CD4-positive, alpha-beta T cell (primary cell): Measurements from ENCODE around the gene FOLR2. TPM values are rescaled to one million over a fixed set of nuclear protein-coding genes. Genes with fewer than 3 reads are reported as not detected.

ENCODE experiments used
- ATAC-seq: fragments of 200-7000 bp; cut with Tn5 transposase; one replicate; pipeline ENCODE4 v1.10.0; 2022; ENCODE audit warnings: mild to moderate bottlenecking; ENCODE audit not compliant: poor library complexity
- CTCF ChIA-PET: fragments of 350-600 bp; sonication (Branson Sonifier 250); formaldehyde crosslinking; loops from one replicate; lab custom pipeline; 2021; ENCODE audit warnings: antibody characterized with exemption, inconsistent platforms; lab: Charles Lee
- POLR2A ChIA-PET: fragments of 350-600 bp; sonication (Branson Sonifier 250); formaldehyde crosslinking; loops from one replicate; lab custom pipeline; 2021; ENCODE audit warnings: antibody characterized with exemption, inconsistent platforms; lab: Charles Lee
- DNase-seq, 14 experiments: peaks; one replicate each; pipeline ENCODE4 v3.0.0-alpha.2; 2013 to 2020; ENCODE audit warnings: mixed read lengths in 2 of 14
- H3K27ac ChIP-seq, 2 donors: one replicate each; pipeline versions ENCODE4 v1.5.1 to v1.7.0; 2013; ENCODE audit warnings: low read length in 2 of 2, low read depth in 1 of 2, mild to moderate bottlenecking in 1 of 2
- H3K27me3 ChIP-seq, 2 experiments: 1 replicate in 1 of 2; 2 replicates in 1 of 2; pipeline versions ENCODE4 v1.6.1 to v1.7.0; 2013; ENCODE audit warnings: low read length in 2 of 2, control low read depth in 1 of 2, mild to moderate bottlenecking in 1 of 2, moderate library complexity in 1 of 2; ENCODE audit not compliant: insufficient read depth in 2 of 2, control insufficient read depth in 1 of 2
- H3K36me3 ChIP-seq: one replicate; pipeline ENCODE4 v1.6.1; 2013; ENCODE audit warnings: low read length, control low read depth; ENCODE audit not compliant: insufficient read depth
- H3K4me1 ChIP-seq: one replicate; pipeline ENCODE4 v1.6.1; 2013; ENCODE audit warnings: low read length, control low read depth; ENCODE audit not compliant: insufficient read depth
- H3K4me3 ChIP-seq: one replicate; pipeline ENCODE4 v1.5.1; 2013; ENCODE audit warnings: mild to moderate bottlenecking, low read length, moderate library complexity
- H3K9me3 ChIP-seq, 2 experiments: 1 replicate in 1 of 2; 2 replicates in 1 of 2; pipeline versions ENCODE4 v1.6.1 to v1.7.0; 2013; ENCODE audit warnings: low read length in 2 of 2, mild to moderate bottlenecking in 2 of 2, control low read depth in 1 of 2, moderate library complexity in 1 of 2; ENCODE audit not compliant: control insufficient read depth in 1 of 2, insufficient read depth in 1 of 2
- H3K27ac Mint-ChIP-seq: one replicate; pipeline ENCODE4 v1.8.0; 2020; ENCODE audit warnings: mixed read lengths
- H3K27me3 Mint-ChIP-seq: one replicate; pipeline ENCODE4 v1.8.0; 2021; ENCODE audit warnings: mixed read lengths
- H3K36me3 Mint-ChIP-seq: one replicate; pipeline ENCODE4 v1.8.0; 2021; ENCODE audit warnings: low read depth, mixed read lengths
- H3K4me1 Mint-ChIP-seq: one replicate; pipeline ENCODE4 v1.8.0; 2021; ENCODE audit warnings: low read depth, mixed read lengths
- H3K4me3 Mint-ChIP-seq: one replicate; pipeline ENCODE4 v1.8.0; 2020; ENCODE audit warnings: mild to moderate bottlenecking, mixed read lengths
- H3K9me3 Mint-ChIP-seq: one replicate; pipeline ENCODE4 v1.8.0; 2020; ENCODE audit warnings: mixed read lengths
- intact Hi-C, 2 experiments: fragments of 100-400 bp; cut with DNase I in 1 of 2; cut with micrococcal nuclease in 1 of 2; formaldehyde crosslinking; loops; one replicate each; pipeline versions ENCODE4 v1.15.1 to v1.9.0; 2023 to 2025; cut with DNase I, micrococcal nuclease
- total RNA-seq, 174 experiments: library from RNA in 2 of 174; stranded (reverse) in 2 of 174; gene quantifications; one replicate each; pipeline ENCODE4 v1.2.3 and lab custom pipeline; 2021 to 2026
- TF ChIP-seq, protein P1 (sequence below): fragments of 200-600 bp; IDR thresholded peaks from one replicate; pipeline ENCODE4 v1.8.0; 2022; ENCODE audit warnings: antibody characterized with exemption, mild to moderate bottlenecking

Gene FOLR2
- total RNA-seq, 2 experiments from 2014 or later = not detected

DNA sequence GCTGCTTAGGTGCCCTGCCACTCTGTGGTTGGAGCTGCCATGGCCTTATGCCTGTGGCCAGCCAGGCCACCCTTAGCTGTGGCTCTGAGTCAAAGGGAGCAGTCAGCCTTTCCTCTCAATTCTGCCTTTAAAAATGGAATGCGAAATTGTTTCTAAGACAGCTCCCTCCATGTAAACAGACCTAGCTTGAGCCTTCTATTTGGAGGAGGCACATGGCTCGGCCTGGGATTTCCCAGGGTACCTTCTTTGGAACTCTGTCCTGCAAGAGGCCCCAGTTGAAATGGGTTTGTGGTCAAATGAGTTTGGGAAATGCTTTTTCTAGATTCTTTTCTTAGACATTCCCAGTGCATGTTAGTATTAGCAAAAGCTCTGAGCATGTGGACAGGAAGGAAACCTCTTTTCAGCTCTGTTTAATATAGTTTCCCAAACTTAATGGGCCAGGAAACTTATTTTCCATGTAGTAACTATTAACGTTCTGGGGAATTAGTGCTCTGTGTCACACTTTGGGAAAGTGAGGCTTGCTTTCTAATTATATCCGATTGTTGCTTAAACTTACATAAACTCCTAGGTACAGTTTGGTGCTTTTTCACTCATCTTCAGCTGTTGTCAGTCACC is 19.6 kb downstream of the FOLR2 start:
- CTCF ChIA-PET = no interaction called here
- peaks cover 59% of the 10 kb centered on the region for H3K36me3 Mint-ChIP-seq

DNA sequence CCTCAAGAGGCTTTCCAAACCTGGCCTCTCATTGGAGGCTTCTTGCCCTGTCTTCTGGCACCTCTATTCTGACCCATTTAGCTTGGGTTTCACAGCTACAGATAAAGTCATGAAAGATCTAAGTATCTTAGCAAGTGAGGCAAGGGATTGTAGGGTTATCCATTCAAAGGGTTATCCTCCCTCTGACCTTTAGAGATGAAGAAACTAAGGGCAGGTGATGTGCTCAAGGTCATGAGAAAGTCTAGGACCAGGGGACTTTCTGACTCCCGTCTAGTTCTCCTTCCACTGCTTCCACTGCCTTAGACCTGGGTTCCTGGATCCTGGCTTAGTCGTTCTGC is 20.1 kb downstream of the FOLR2 start:
- Mint-ChIP-seq H3K4me3 (no peak overlapping the region), H3K9me3 (no peaks in the 10 kb centered on the region), H3K27me3 (peaks cover 26% of the 10 kb centered on the region), H3K36me3 (peaks cover 53% of the 10 kb centered on the region), H3K4me1 (peaks cover 18% of the 10 kb centered on the region), H3K27ac (peak overlapping the region; percentile 18)
- ChIA-PET POLR2A (interaction anchor here (1.8 to 2.0 kb wide), 2 partner anchors 11 to 14 kb away, joined by 5 to 7 read pairs; no protein-coding TSS in a partner anchor), CTCF (no interaction called here)
- Histone ChIP-seq H3K36me3 (peaks cover 54% of the 10 kb centered on the region), H3K4me3 (no peak overlapping the region), H3K27me3 (peaks cover 21 to 26% of the 10 kb centered on the region in 2 experiments), H3K9me3 (peaks cover 0 to 12% of the 10 kb centered on the region in 2 experiments), H3K27ac (no peak overlapping the region), H3K4me1 (peaks cover 20% of the 10 kb centered on the region)
- DNase-seq = no peak
- intact Hi-C loops = no loop called here
- TF ChIP-seq, protein P1, sequence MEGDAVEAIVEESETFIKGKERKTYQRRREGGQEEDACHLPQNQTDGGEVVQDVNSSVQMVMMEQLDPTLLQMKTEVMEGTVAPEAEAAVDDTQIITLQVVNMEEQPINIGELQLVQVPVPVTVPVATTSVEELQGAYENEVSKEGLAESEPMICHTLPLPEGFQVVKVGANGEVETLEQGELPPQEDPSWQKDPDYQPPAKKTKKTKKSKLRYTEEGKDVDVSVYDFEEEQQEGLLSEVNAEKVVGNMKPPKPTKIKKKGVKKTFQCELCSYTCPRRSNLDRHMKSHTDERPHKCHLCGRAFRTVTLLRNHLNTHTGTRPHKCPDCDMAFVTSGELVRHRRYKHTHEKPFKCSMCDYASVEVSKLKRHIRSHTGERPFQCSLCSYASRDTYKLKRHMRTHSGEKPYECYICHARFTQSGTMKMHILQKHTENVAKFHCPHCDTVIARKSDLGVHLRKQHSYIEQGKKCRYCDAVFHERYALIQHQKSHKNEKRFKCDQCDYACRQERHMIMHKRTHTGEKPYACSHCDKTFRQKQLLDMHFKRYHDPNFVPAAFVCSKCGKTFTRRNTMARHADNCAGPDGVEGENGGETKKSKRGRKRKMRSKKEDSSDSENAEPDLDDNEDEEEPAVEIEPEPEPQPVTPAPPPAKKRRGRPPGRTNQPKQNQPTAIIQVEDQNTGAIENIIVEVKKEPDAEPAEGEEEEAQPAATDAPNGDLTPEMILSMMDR = no peak
- no peak for ATAC-seq

More for the DNA sequence above, 19.6 kb downstream of the FOLR2 start:
- Histone ChIP-seq H3K27ac (peak overlapping the region in 1 of 2 donors; percentile 25), H3K36me3 (peaks cover 59% of the 10 kb centered on the region), H3K4me3 (no peak overlapping the region), H3K9me3 (peaks cover 0 to 12% of the 10 kb centered on the region in 2 experiments), H3K27me3 (peaks cover 17 to 21% of the 10 kb centered on the region in 2 experiments), H3K4me1 (peaks cover 19% of the 10 kb centered on the region)
- DNase-seq = no peak
- no peaks in the 10 kb centered on the region for H3K9me3 Mint-ChIP-seq
- TF ChIP-seq, protein P1 = no peak
- peak overlapping the region; percentile 18 for H3K27ac Mint-ChIP-seq
- H3K4me1 Mint-ChIP-seq = peaks cover 14% of the 10 kb centered on the region
- H3K4me3 Mint-ChIP-seq = no peak overlapping the region
- no peak for ATAC-seq
- POLR2A ChIA-PET = no interaction called here
- intact Hi-C loops = no loop called here
- peaks cover 20% of the 10 kb centered on the region for H3K27me3 Mint-ChIP-seq

DNA sequence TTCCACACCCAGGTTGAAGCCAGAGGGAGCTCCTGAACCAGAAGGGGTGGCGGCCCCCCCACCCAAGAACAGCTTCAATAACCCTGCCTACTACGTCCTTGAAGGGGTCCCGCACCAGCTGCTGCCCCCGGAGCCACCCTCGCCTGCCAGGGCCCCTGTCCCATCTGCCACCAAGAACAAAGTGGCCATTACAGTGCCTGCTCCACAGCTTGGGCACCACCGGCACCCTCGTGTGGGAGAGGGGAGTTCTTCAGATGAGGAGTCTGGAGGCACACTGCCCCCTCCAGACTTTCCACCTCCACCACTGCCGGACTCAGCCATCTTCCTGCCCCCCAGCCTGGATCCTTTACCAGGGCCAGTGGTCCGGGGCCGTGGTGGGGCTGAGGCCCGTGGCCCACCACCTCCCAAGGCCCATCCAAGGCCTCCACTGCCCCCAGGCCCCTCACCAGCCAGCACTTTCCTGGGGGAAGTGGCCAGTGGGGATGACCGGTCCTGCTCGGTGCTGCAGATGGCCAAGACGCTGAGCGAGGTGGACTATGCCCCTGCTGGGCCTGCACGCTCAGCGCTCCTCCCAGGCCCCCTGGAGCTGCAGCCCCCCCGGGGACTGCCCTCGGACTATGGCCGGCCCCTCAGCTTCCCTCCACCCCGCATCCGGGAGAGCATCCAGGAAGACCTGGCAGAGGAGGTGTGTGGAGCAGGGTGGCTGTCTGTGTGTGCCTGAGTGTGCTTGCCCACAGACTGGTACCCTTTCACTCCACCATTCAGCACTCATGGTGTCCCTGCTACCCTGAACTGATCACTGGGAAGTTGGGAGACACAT is 20.7 kb downstream of the FOLR2 start:
- no peaks in the 10 kb centered on the region for H3K9me3 Mint-ChIP-seq
- peaks cover 23% of the 10 kb centered on the region for H3K4me1 Mint-ChIP-seq
- ChIA-PET CTCF (interaction anchor here (0.8 to 1.1 kb wide), 4 partner anchors 10 to 54 kb away, joined by 3 to 7 read pairs (median 4); no protein-coding TSS in a partner anchor), POLR2A (interaction anchor here (1.8 to 2.0 kb wide), 2 partner anchors 12 to 14 kb away, joined by 5 to 7 read pairs; no protein-coding TSS in a partner anchor)
- TF ChIP-seq, protein P1 = no peak
- H3K4me3 Mint-ChIP-seq = no peak overlapping the region
- peaks cover 48% of the 10 kb centered on the region for H3K36me3 ChIP-seq
- H3K27me3 Mint-ChIP-seq = peaks cover 32% of the 10 kb centered on the region
- DNase-seq = no peak
- no peak overlapping the region for H3K27ac Mint-ChIP-seq
- peaks cover 20% of the 10 kb centered on the region for H3K4me1 ChIP-seq
- no peak overlapping the region for H3K27ac ChIP-seq
- H3K36me3 Mint-ChIP-seq = peaks cover 48% of the 10 kb centered on the region
- no peak for ATAC-seq
- peaks cover 0 to 12% of the 10 kb centered on the region in 2 experiments for H3K9me3 ChIP-seq
- H3K4me3 ChIP-seq = no peak overlapping the region
- H3K27me3 ChIP-seq = peaks cover 27 to 32% of the 10 kb centered on the region in 2 experiments
- intact Hi-C loops = no loop called here
